Lung (tissue), 12 donors: ENCODE results near the gene TMEM218. TPM values are rescaled to one million over a fixed set of nuclear protein-coding genes. Genes with fewer than 3 reads are reported as not detected.

Experiments used
- ATAC-seq: fragments of 200-7000 bp; cut with Tn5 transposase; one replicate; pipeline ENCODE4 v1.9.1; 2020; ENCODE audit warnings: moderate number of reproducible peaks; ENCODE audit not compliant: insufficient read depth, low FRiP score
- DNase-seq, 3 donors: peaks; one replicate each; pipeline ENCODE4 v3.0.0-alpha.2; 2013 to 2017
- H3K27ac ChIP-seq, 2 donors: one replicate each; pipeline ENCODE4 v1.5.1; 2013; ENCODE audit warnings: mild to moderate bottlenecking in 2 of 2, moderate library complexity in 2 of 2, control low read depth in 1 of 2, inconsistent platforms in 1 of 2, low read depth in 1 of 2, low read length in 1 of 2
- H3K27me3 ChIP-seq, 3 donors: one replicate each; pipeline ENCODE4 v1.5.1; 2013; ENCODE audit warnings: low read length in 2 of 3; ENCODE audit not compliant: control insufficient read depth in 3 of 3, insufficient read depth in 3 of 3
- H3K36me3 ChIP-seq, 4 donors: one replicate each; pipeline ENCODE4 v1.5.1; 2013; ENCODE audit warnings: low read length in 4 of 4, mild to moderate bottlenecking in 1 of 4, moderate library complexity in 1 of 4; ENCODE audit not compliant: control insufficient read depth in 4 of 4, insufficient read depth in 4 of 4
- H3K4me1 ChIP-seq, 5 donors: one replicate each; pipeline ENCODE4 v1.5.1; 2013; ENCODE audit warnings: low read length in 5 of 5, mild to moderate bottlenecking in 2 of 5, moderate library complexity in 1 of 5; ENCODE audit not compliant: control insufficient read depth in 5 of 5, insufficient read depth in 5 of 5
- H3K4me3 ChIP-seq: one replicate; pipeline ENCODE4 v1.5.1; 2013; ENCODE audit warnings: mild to moderate bottlenecking, control low read depth, moderate library complexity
- H3K9ac ChIP-seq, 2 donors: one replicate each; pipeline ENCODE4 v1.5.1; 2013; ENCODE audit warnings: low read length in 2 of 2, control low read depth in 1 of 2; ENCODE audit not compliant: insufficient read depth in 1 of 2
- H3K9me3 ChIP-seq, 4 donors: one replicate each; pipeline ENCODE4 v1.5.1; 2013; ENCODE audit warnings: low read length in 3 of 4, mild to moderate bottlenecking in 1 of 4, moderate library complexity in 1 of 4; ENCODE audit not compliant: control insufficient read depth in 4 of 4, insufficient read depth in 3 of 4
- CTCF ChIP-seq: IDR thresholded peaks from 2 replicates; pipeline ENCODE4 v1.5.1; 2012; ENCODE audit warnings: mild to moderate bottlenecking; ENCODE audit errors: control extremely low read depth, extremely low read depth
- WGBS, 2 donors: extraction: QIAGEN DNeasy Blood & Tissue Kit; methylation state at CpG; one replicate each; pipeline ENCODE4 v1.1.7; 2013; 5-methylcytosine and 5-hydroxymethylcytosine counted together
- polyA plus RNA-seq, 2 donors: library from polyadenylated mRNA; stranded (reverse); fragments of 200-250 nt; gene quantifications; one replicate each; pipeline ENCODE4 v1.2.1, GENCODE V29; 2013
- total RNA-seq, 2 donors: library from RNA; depleted of rRNA in 1 of 2; stranded (reverse); fragments of >200 nt in 1 of 2; gene quantifications; one replicate each; pipeline ENCODE4 v1.2.1, GENCODE V29; 2014 to 2021
- donor health status: control.
- donor health status: control.
- donor health status: Bipolar disorder and iron deficiency.
- donor health status: healthy.
- donor health status: DM: yes; HTN: yes; CAD: no.

The TMEM218 gene
- total and polyA plus RNA-seq, 4 donors, result 23.3 to 39.9 (median 27.4) TPM

DNA sequence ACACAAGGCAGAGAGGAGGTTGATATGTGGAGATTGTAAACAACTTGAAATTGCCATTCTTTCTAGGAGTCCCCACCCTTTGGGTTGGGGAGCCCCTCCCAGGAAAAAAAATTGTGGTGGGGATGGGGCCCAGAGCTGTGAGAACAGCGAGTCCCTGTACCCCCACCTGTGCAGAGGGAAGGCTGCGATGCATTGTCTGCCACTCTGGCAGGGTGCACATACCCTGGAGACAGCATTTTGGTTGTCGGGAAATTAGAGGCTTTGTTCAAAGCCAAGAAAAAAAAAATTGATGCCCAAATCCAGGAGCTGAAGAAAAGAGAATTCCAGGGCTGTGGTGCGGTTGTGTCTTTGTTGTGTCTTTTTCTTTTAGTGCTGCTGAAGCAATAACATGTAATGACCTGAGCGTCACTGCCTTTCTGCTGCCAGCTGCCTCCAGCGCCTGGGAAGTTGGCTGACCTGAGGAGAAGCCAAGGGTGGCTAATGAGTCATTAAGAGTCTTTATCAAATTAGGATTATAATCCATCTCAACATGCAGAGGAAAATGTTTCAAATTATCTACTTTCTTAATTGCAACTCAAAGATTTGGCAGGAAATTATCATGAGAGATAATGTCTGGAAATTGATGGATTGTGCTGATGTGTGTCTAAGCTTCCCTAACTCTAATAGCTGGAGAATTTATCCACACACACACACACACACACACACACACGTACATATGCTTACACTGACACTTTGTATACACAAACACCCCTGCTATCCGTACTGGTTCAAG is 45.1 kb upstream of the TMEM218 start:
- DNase-seq (peak; percentile 59 to 78 (median 69)), ATAC-seq (no peak)
- no peak overlapping the region for H3K9ac ChIP-seq
- no peaks in the 10 kb centered on the region for H3K36me3 ChIP-seq
- no peaks in the 10 kb centered on the region for H3K27me3 ChIP-seq
- TF ChIP-seq CTCF, result no peak
- no peaks in the 10 kb centered on the region for H3K9me3 ChIP-seq
- no peak overlapping the region for H3K4me3 ChIP-seq
- WGBS, 2 donors, result 81 to 84% methylated on average over 8 of the region's 8 CpGs
- H3K4me1 ChIP-seq, result peaks cover 0 to 12% (median 0%) of the 10 kb centered on the region in 5 donors
- no peak overlapping the region for H3K27ac ChIP-seq

- H3K4me1 ChIP-seq, result peaks cover 0 to 12% (median 0%) of the 10 kb centered on the region in 5 donors
- H3K9ac ChIP-seq, result no peak overlapping the region
- H3K4me3 ChIP-seq, result no peak overlapping the region
- H3K27me3 ChIP-seq, result no peaks in the 10 kb centered on the region
- no peak overlapping the region for H3K27ac ChIP-seq
- no peak for DNase-seq
- no peak for ATAC-seq
- 86 to 89% methylated on average over 4 of the region's 4 CpGs for WGBS, 2 donors
- H3K9me3 ChIP-seq, result no peaks in the 10 kb centered on the region
- no peaks in the 10 kb centered on the region for H3K36me3 ChIP-seq
- TF ChIP-seq CTCF, result no peak
Measured at GRCh38 chr11:125155767-125156166, 44.3 kb upstream of the TMEM218 start.

GRCh38 chr11:125155100-125155444 is 43.6 kb upstream of the TMEM218 start:
- Histone ChIP-seq H3K4me3 (no peak overlapping the region), H3K27ac (no peak overlapping the region), H3K36me3 (no peaks in the 10 kb centered on the region), H3K9ac (no peak overlapping the region), H3K9me3 (no peaks in the 10 kb centered on the region), H3K4me1 (peaks cover 0 to 12% (median 0%) of the 10 kb centered on the region in 5 donors), H3K27me3 (no peaks in the 10 kb centered on the region)
- WGBS, 2 donors, result 90 to 92% methylated on average over 6 of the region's 6 CpGs
- TF ChIP-seq CTCF, result no peak
- DNase-seq (no peak), ATAC-seq (no peak)
